Pons (tissue), 1 donor: Measurements from ENCODE around the gene SERGEF.

Experiments
- DNase-seq: peaks from one replicate; pipeline ENCODE4 v3.0.0-alpha.2; 2016; ENCODE audit warnings: low spot score

SERGEF gene

GRCh38 chr11:17750801-17751165 lies 262.1 kb downstream of the SERGEF start:
- DNase-seq: no peak

GRCh38 chr11:17750013-17750800 lies 262.6 kb downstream of the SERGEF start:
- no peak for DNase-seq

- no peak for DNase-seq
Observed at GRCh38 chr11:17748761-17749721, 263.8 kb downstream of the SERGEF start.

DNA sequence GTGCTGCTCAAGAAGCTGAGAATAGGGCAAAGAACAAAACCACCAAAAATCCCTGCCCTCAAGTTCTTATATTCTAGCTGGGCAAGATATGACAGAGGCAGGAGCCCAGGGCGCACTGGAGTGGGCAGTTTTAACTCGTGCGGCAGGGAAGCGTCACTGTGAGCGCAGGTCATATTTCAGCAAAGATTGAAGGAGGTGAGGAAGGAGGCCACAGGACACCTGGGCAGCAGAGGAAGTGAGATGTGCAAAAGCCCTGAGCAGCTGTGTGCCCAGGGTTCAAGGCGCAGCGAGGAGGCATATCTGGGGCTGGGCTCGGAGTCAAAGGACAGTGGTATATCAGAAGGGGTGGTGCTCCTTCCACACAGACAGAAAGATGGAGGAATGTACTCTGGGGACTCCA lies 264.8 kb downstream of the SERGEF start:
- no peak for DNase-seq

- no peak for DNase-seq
Observed at GRCh38 chr11:17747131-17747955, 265.5 kb downstream of the SERGEF start.

GRCh38 chr11:17746096-17746495 lies 266.8 kb downstream of the SERGEF start:
- DNase-seq: no peak

DNA sequence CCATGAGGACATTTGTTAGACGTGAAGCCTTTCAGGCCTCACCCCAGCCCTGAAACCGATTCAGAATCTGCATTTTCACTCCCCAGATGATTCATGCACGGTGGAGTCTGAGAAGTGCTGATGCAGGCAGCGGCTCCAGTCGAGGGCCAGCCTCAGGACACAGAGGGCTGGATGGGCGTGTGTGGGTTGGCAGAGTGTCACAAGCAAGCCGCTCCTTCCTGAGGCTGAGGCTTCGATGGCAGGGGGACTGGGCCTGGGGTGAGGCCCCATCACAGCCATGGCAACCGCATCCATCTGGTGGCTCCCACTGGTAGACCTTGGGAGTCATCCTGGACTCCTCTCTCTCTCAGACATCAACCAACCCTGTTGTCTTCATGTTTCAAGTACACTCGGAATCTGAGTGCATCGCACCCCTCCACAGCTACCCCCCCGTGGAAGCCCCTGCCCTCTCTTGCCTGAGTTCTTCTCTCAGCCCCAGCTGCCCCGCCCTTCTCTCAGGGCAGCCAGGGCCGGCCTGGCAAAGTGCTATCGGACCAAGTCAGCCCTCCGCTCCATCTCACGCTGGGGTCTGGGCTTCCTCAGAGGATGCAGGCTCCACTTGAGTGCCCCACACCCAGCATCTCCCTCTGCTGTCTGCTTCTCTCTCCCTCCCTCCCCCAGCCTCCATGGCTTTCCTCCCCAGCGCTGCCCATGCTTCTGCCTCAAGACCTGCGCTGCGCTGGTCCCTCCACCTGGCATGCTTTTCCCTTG lies 267.6 kb downstream of the SERGEF start:
- DNase-seq: no peak

DNA sequence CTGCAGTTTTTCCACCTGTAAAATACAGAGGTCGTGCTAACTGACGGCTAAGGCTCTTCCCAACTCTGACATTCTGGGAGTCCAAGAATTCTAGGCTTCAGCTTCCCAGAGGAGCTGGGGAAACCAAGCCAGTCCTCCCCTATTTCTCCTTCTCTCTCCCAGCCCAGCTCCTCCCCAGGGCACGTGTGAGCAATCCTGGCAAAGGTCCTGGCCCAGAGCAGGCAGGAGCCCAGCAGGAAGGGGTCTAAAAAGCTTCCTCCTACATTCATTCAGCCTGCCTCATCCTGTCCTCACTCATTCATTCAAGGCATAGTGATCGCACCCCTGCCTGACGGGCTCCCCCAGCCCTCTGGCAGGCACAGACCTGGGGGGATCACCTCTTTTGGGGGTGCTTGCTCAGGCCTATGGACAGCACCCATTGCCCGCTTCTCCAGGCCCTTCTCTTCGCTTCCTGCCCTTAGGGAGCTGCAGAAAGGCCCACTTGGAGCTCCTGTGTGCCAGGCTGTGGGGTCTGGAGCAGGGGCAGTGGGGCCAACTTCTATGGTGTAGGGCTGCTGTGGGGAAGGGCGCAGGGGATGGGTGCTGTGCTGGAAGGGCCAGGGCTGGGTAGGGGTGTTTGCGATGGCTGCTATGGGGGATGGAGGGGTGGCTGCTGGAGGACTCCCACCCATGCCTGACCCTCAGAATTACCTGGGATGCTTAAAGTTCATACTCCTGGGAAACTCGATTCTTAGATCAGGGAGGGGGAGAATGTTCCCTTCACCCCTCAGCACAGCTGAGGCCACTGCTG lies 268.5 kb downstream of the SERGEF start:
- DNase-seq: no peak

GRCh38 chr11:17743808-17744119 lies 269.1 kb downstream of the SERGEF start:
- no peak for DNase-seq

- DNase-seq: no peak
Observed at GRCh38 chr11:17743026-17743807, 269.6 kb downstream of the SERGEF start.

DNA sequence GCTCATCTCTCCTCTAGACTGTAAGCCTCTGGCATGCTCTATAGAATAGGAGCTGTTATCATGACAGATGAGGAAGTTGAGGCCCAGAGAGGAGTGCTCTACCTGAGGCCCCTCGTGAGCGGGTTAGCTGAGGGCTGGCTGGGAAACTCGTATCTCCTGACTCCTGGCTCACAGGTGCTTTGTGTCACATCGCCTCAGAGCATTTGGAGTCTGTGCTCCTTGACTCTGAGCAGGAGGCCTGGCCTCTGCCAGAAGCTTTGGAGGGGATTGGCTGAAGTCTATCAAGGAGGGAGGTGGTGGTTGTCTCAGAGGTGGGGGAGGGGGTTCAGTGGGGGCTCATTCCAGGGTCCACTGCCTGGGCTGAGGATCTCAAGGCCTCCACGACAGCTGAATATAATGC lies 270.8 kb downstream of the SERGEF start:
- no peak for DNase-seq

GRCh38 chr11:17741487-17741886 lies 271.4 kb downstream of the SERGEF start:
- no peak for DNase-seq

DNA sequence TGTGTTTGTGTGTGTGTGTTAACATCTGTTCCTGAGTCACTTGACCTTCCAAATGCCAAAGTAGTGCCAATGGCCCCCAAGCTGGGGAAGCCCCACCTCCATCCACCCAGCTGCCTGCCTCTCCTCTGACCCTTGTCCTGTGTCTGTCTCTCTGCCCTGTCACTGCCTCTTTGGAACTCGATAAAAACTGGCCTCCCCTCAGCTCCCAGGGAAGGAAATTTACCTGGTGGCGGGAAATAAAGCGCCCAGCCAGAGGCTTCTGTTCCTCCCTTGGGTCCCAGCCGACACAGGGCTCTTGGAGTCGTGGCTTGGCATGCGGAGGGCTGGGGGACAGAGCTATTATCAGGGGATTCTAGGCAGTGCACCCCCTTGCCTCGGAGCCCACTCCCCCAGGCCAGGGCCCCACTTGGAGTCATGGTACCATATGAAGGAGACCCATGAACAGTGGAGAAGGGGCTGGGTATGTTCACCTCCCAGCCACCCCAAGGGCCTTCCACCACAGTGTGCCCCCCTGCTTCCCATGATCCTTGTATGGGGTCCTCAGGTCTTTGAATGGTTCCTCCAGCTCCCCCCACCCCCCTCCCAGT lies 272.1 kb downstream of the SERGEF start:
- DNase-seq: no peak

- DNase-seq: no peak
Observed at GRCh38 chr11:17739945-17740338, 272.9 kb downstream of the SERGEF start.

DNA sequence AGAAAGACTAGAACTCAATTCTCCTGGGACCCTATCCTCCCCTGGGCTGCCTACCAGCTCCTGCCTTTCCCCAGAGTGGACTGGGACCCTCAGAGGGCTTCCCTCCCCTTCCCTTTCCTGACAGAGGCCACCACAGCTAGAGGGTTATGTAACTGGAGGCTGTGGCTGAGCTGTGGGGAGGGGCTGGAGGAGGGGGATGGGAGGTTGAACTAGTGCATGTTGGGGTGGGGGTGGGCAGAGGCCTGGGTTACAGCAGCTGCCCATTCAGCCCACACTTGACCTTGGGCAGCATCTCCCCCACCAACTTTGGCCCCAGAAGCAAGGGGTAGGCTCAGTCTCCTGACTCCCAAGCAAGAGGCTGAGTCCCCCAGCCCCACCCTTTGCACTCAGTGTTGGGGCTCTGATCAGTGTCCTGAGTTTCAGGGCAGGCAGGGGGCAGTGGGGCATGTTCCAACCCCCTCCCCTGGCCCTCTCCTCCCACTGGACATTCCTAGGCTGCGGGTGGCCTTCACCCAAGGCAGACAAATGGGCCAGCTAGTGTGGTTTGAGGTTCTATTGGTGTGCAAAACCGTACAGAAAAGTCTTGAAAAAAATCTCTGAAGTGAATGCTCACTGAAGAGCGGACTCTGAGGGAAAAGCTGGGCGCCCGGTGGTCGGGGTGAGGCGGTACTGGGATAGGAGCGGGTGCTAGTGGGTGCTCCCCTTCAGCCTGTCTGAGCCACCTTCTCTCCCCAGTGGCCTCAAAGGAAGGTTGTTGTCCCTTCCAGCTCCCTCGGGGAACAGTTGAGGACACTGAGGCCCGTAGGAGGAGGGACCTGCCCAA lies 274.5 kb downstream of the SERGEF start:
- DNase-seq: no peak
